Astrocyte of the spinal cord (primary cell): Measurements from ENCODE around the gene FMN2.
A peak's percentile ranks its signal among the peaks of the same experiment; 100 is the strongest.

Experiments
- DNase-seq: peaks from one replicate; pipeline ENCODE4 v3.0.0; 2011; ENCODE audit warnings: low read depth, low spot score
- H3K4me3 ChIP-seq: 2 replicates; pipeline ENCODE4 v1.5.1; 2011; ENCODE audit warnings: low read depth, mild to moderate bottlenecking, low read length, moderate library complexity
- in situ Hi-C: cut with HindIII; loops from 2 replicates; pipeline ENCODE4 v1.10.0; 2017; ENCODE audit warnings: low sequenced_read_pairs
- TF ChIP-seq, protein P1 (sequence below): IDR thresholded peaks from 2 replicates; pipeline ENCODE4 v1.5.1; 2012; ENCODE audit warnings: low read depth, mild to moderate bottlenecking, low read length, inconsistent platforms

Gene FMN2

DNA sequence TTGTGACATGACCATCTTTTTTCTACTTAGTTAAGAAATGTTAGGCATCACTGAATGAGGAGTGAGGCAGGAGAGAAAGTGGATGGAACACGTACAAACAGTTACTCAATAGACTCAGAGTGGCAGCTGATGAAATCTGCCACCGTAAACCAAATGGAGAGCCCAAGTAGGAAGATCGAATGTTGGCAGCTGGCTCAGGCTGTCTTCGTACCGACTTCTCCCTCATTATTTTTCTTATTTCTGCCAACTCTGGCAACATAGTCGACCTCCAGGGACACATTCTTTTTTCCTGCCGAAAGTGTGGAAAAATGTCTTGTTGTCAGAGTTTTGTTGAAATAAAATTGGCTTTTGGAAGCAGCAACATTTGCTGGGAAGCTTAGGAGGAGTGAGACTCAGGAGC lies 377.0 kb downstream of the FMN2 start:
- no peak overlapping the region for H3K4me3 ChIP-seq
- in situ Hi-C loops, result no loop called here
- TF ChIP-seq, protein P1, sequence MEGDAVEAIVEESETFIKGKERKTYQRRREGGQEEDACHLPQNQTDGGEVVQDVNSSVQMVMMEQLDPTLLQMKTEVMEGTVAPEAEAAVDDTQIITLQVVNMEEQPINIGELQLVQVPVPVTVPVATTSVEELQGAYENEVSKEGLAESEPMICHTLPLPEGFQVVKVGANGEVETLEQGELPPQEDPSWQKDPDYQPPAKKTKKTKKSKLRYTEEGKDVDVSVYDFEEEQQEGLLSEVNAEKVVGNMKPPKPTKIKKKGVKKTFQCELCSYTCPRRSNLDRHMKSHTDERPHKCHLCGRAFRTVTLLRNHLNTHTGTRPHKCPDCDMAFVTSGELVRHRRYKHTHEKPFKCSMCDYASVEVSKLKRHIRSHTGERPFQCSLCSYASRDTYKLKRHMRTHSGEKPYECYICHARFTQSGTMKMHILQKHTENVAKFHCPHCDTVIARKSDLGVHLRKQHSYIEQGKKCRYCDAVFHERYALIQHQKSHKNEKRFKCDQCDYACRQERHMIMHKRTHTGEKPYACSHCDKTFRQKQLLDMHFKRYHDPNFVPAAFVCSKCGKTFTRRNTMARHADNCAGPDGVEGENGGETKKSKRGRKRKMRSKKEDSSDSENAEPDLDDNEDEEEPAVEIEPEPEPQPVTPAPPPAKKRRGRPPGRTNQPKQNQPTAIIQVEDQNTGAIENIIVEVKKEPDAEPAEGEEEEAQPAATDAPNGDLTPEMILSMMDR, result no peak
- no peak for DNase-seq

DNA sequence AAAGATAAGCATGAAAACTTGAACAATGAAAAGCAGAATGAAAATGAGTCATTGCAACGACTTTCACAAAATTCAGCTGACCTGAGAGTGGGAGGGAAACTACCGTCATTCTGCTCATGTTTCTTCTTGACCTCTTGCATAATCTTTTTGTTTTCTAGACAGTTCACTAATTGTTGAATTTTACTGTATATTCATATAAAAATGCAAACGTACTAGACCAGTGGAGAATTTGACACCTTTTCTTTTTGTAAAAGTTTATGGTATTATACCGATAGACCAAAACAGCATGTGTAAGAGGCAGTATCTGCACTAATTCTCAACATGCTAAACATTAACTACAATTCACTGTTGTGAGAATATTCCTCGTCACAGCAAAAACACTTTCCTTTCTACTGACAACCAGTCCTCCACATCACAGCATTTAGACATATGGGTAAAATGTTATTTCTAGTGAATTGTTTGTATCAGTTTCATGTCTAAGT lies 382.5 kb downstream of the FMN2 start:
- in situ Hi-C loops, result no loop called here
- TF ChIP-seq, protein P1, result no peak
- H3K4me3 ChIP-seq, result no peak overlapping the region
- DNase-seq, result peak; percentile 62

DNA sequence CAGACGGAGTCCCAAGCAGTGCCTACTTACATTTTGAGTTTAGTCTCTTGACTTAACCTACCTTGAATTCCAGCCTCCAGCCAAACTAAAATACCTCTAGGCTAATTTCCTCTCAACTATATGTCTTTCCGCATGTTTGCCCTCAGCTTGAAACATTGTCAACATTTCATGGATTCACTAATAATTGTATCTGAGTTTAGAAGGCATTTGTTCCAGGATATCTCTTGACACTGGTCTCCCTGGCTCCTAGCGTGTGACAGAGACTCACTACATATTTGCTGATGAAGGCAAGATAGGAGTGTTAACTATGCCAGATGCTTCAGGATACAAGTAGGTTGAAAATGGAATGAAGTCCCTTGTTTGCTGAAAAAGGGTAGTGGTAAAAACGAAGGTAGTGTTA lies 384.1 kb downstream of the FMN2 start:
- DNase-seq, result no peak
- in situ Hi-C loops, result no loop called here
- H3K4me3 ChIP-seq, result no peak overlapping the region
- TF ChIP-seq, protein P1, result no peak

DNA sequence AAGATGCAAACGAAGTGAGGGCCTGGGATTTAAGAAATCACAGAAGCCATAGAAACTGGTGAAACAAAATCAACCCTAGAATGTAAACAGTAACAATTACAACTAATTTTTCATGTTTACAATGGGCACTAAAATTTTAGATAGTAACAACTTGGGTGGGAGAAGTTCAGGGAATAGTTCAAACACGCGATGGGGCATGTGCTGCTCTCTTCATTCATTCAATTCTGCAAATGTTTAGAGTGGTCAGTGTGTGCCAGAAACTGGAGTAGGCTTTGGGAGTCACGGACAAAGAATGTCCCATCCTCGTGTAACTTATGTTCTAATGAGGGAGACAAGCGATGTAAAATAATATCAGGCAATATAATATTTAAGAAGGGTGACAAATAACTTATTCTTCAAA lies 386.9 kb downstream of the FMN2 start:
- in situ Hi-C loops, result no loop called here
- TF ChIP-seq, protein P1, result no peak

DNA sequence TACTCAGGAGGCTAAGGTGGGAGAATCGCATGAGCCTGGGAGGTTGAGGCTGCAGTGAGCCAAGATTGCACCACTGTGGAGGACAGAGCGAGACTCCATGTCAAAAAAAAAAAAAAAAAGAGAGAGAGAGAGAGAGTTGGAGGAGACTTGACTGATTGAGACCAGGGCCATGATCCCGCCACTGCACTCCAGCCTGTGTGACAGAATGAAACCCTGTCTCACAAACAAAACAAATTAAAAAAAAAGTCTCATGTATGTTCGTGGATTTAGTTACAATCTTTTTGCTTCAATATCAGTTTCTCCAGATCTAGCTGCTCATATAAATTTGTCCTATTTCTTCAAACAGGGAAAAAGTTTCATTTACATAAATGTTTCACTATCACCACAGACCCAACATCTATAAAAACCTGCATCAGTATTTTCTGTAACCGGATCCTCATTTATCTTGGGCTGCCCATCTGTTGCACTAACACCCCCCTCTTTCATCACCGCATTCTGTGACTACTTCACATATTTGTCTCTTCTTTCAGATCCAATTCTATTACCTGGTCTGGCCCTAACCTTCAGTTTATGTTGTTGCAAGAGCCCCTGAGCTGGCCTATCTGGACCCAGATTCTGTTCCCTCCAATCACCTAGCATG lies 393.2 kb downstream of the FMN2 start:
- DNase-seq, result no peak
- TF ChIP-seq, protein P1, result no peak
- in situ Hi-C loops, result no loop called here
- H3K4me3 ChIP-seq, result no peak overlapping the region

More for the DNA sequence above, 386.9 kb downstream of the FMN2 start:
- no peak overlapping the region for H3K4me3 ChIP-seq
- no peak for DNase-seq

DNA sequence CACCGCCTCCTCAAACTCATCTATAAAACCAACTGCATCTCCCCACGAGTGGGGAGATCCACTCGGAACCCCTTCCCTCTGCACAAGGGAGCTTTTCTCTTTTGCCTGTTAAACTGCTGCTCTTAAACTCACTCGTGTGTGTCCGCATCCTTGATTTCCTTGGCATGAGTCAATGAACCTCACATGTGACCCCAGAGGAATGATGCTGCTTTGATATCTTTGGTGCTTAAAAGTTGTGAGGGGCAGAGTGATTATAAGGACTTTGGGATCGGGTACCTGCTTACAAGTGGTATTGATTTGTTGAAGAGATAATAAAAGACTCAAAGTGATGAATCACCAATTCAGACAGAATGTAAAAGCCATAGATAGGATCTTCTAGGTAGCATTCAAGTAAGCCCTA lies 394.9 kb downstream of the FMN2 start:
- no peak for DNase-seq
- in situ Hi-C loops, result no loop called here
- no peak overlapping the region for H3K4me3 ChIP-seq
- TF ChIP-seq, protein P1, result no peak

DNA sequence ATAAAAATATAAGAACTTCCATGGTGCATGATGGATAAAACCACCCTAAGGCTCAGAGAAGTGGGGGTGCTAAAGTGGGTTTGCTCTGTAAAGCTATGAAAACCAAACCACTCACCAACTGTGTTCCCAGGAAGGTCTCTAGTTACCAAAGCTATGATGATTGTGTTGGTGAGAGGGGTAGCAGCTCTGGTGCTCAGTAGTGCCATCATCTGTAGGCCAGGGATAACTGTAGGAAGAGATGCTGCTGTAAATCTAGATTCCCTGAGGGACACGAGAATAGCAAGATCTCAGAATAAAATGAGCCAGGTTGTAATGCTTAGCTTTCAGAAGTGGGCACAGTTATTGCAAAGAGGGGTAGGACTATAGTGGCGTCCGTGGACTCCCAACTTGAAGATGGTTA lies 395.8 kb downstream of the FMN2 start:
- TF ChIP-seq, protein P1, result no peak
- no peak for DNase-seq
- no peak overlapping the region for H3K4me3 ChIP-seq
- in situ Hi-C loops, result no loop called here
